C4-2B (cell line): ENCODE results near the gene RRAGC.
"Not testable (repeated sequence)": the region's sequence is repeated elsewhere in the genome, so short reads cannot be mapped to it uniquely, and the experiment has no call there.

Experiments
- H3K27ac ChIP-seq: fragments of 450-650 bp; 2 replicates; pipeline ENCODE4 v1.5.1; 2017
- CTCF ChIP-seq: fragments of 450-650 bp; conservative IDR thresholded peaks from 2 replicates; pipeline ENCODE4 v1.5.1; 2017; ENCODE audit warnings: mild to moderate bottlenecking
- ZFX ChIP-seq: fragments of 450-650 bp; IDR thresholded peaks from 2 replicates; pipeline ENCODE4 v1.6.1; 2017

The RRAGC gene

GRCh38 chr1:38858833-38859560 is 575 bp downstream of the RRAGC start:
- TF ChIP-seq CTCF = no peak
- TF ChIP-seq ZFX = no peak
- peak overlapping the region; percentile 69 for H3K27ac ChIP-seq

- TF ChIP-seq ZFX = no peak
- TF ChIP-seq CTCF = no peak
These were observed 6.8 kb downstream of the RRAGC start for GRCh38 chr1:38852780-38853179.

GRCh38 chr1:38848071-38848470 is 11.5 kb downstream of the RRAGC start:
- no peak overlapping the region for H3K27ac ChIP-seq
- TF ChIP-seq ZFX (no peak), CTCF (no peak)

More at GRCh38 chr1:38852780-38853179, 6.8 kb downstream of the RRAGC start:
- no peak overlapping the region for H3K27ac ChIP-seq

GRCh38 chr1:38846210-38846609 is 13.4 kb downstream of the RRAGC start:
- no peak for TF ChIP-seq CTCF
- TF ChIP-seq ZFX = no peak
- no peak overlapping the region for H3K27ac ChIP-seq

GRCh38 chr1:38845088-38845487 is 14.5 kb downstream of the RRAGC start:
- not testable (repeated sequence) for H3K27ac ChIP-seq

GRCh38 chr1:38840281-38840680 is 19.3 kb downstream of the RRAGC start:
- TF ChIP-seq CTCF (no peak), ZFX (no peak)
- no peak overlapping the region for H3K27ac ChIP-seq

GRCh38 chr1:38839363-38839762 is 20.2 kb downstream of the RRAGC start:
- TF ChIP-seq ZFX (no peak), CTCF (no peak)
- no peak overlapping the region for H3K27ac ChIP-seq

- H3K27ac ChIP-seq = not testable (repeated sequence)
These were observed 23.3 kb downstream of the RRAGC start for GRCh38 chr1:38836316-38836715.
